HEK293 (cell line): Measurements from ENCODE around the gene RFLNA.

Experiments
- CTCF ChIA-PET: fragments of 350-600 bp; formaldehyde crosslinking; extraction: SDS; loops from one replicate; lab custom pipeline; 2021; ENCODE audit warnings: antibody characterized with exemption; lab: Yijun Ruan, JAX
- POLR2A ChIA-PET: fragments of 300-600 bp; formaldehyde crosslinking; extraction: SDS; loops from one replicate; lab custom pipeline; 2020; ENCODE audit warnings: antibody characterized with exemption, inconsistent platforms; lab: Yijun Ruan, JAX
- H3K27ac ChIP-seq: fragments of 200-500 bp; sonication (Bioruptor generic); 2 replicates; pipeline ENCODE4 v1.5.1; 2014; ENCODE audit warnings: low read depth, low read length, control low read depth, inconsistent platforms; ENCODE audit errors: extremely low read depth
- H3K36me3 ChIP-seq, 2 experiments: fragments of 200-500 bp in 1 of 2; sonication (Bioruptor generic) in 1 of 2; 1 replicate in 1 of 2; 2 replicates in 1 of 2; pipeline ENCODE4 v1.5.1; 2014 to 2017; ENCODE audit warnings: inconsistent platforms in 2 of 2, low read length in 2 of 2; ENCODE audit not compliant: control insufficient read depth in 2 of 2, insufficient read depth in 1 of 2
- H3K4me1 ChIP-seq: fragments of 200-500 bp; sonication (Bioruptor generic); 2 replicates; pipeline ENCODE4 v1.5.1; 2014; ENCODE audit warnings: mild to moderate bottlenecking, low read length, inconsistent platforms; ENCODE audit not compliant: control insufficient read depth, insufficient read depth
- H3K4me3 ChIP-seq: 2 replicates; pipeline ENCODE4 v1.5.1; 2011; ENCODE audit warnings: low read depth, mild to moderate bottlenecking, control low read depth, low read length, moderate library complexity
- H3K9me3 ChIP-seq: fragments of 200-500 bp; sonication (Bioruptor generic); 2 replicates; pipeline ENCODE4 v1.5.1; 2014; ENCODE audit warnings: low read depth, low read length, inconsistent platforms; ENCODE audit not compliant: control insufficient read depth, insufficient read depth
- ATF2 ChIP-seq: fragments of 450-650 bp; formaldehyde crosslinking; IDR thresholded peaks from 2 replicates; pipeline ENCODE4 v1.5.1; 2016; ENCODE audit warnings: missing biosample characterization, missing genetic modification characterization, low read depth
- INSM2 ChIP-seq: fragments of 450-650 bp; formaldehyde crosslinking; IDR thresholded peaks from 2 replicates; pipeline ENCODE4 v1.5.1; 2016; ENCODE audit warnings: missing biosample characterization, missing genetic modification characterization
- OSR2 ChIP-seq: fragments of 450-650 bp; formaldehyde crosslinking; IDR thresholded peaks from 2 replicates; pipeline ENCODE4 v1.5.1; 2016; ENCODE audit warnings: missing biosample characterization, missing genetic modification characterization
- PATZ1 ChIP-seq: fragments of 450-650 bp; formaldehyde crosslinking; IDR thresholded peaks from 2 replicates; pipeline ENCODE4 v1.5.1; 2016; ENCODE audit warnings: missing biosample characterization, missing genetic modification characterization
- PRDM10 ChIP-seq: fragments of 450-650 bp; formaldehyde crosslinking; IDR thresholded peaks from 2 replicates; pipeline ENCODE4 v1.5.1; 2016; ENCODE audit warnings: missing biosample characterization, missing genetic modification characterization
- SCRT2 ChIP-seq: fragments of 450-650 bp; formaldehyde crosslinking; IDR thresholded peaks from 2 replicates; pipeline ENCODE4 v1.5.1; 2016; ENCODE audit warnings: missing biosample characterization, missing genetic modification characterization
- ZBTB1 ChIP-seq: fragments of 450-650 bp; formaldehyde crosslinking; IDR thresholded peaks from 2 replicates; pipeline ENCODE4 v1.5.1; 2016; ENCODE audit warnings: missing biosample characterization, missing genetic modification characterization
- ZBTB8A ChIP-seq: fragments of 450-650 bp; formaldehyde crosslinking; IDR thresholded peaks from 2 replicates; pipeline ENCODE4 v1.5.1; 2016; ENCODE audit warnings: missing biosample characterization, missing genetic modification characterization
- ZNF155 ChIP-seq: fragments of 450-650 bp; formaldehyde crosslinking; IDR thresholded peaks from 2 replicates; pipeline ENCODE4 v1.5.1; 2016; ENCODE audit warnings: missing biosample characterization, missing genetic modification characterization
- ZNF239 ChIP-seq: fragments of 450-650 bp; formaldehyde crosslinking; IDR thresholded peaks from 2 replicates; pipeline ENCODE4 v1.5.1; 2016; ENCODE audit warnings: missing biosample characterization, missing genetic modification characterization
- ZNF280D ChIP-seq: fragments of 450-650 bp; formaldehyde crosslinking; IDR thresholded peaks from 2 replicates; pipeline ENCODE4 v1.5.1; 2016; ENCODE audit warnings: missing biosample characterization, missing genetic modification characterization
- ZNF449 ChIP-seq: fragments of 450-650 bp; formaldehyde crosslinking; IDR thresholded peaks from 2 replicates; pipeline ENCODE4 v1.5.1; 2017; ENCODE audit warnings: missing biosample characterization, mild to moderate bottlenecking, missing genetic modification characterization, moderate library complexity
- ZNF473 ChIP-seq: fragments of 450-650 bp; formaldehyde crosslinking; IDR thresholded peaks from 2 replicates; pipeline ENCODE4 v1.5.1; 2017; ENCODE audit warnings: missing biosample characterization, missing genetic modification characterization
- ZNF48 ChIP-seq: fragments of 450-650 bp; formaldehyde crosslinking; IDR thresholded peaks from 2 replicates; pipeline ENCODE4 v1.5.1; 2016; ENCODE audit warnings: missing biosample characterization, missing genetic modification characterization
- ZNF518A ChIP-seq: fragments of 450-650 bp; formaldehyde crosslinking; conservative IDR thresholded peaks from 2 replicates; pipeline ENCODE4 v1.5.1; 2016; ENCODE audit warnings: low read depth, missing biosample characterization, missing genetic modification characterization
- ZNF692 ChIP-seq: fragments of 450-650 bp; formaldehyde crosslinking; IDR thresholded peaks from 2 replicates; pipeline ENCODE4 v1.5.1; 2016; ENCODE audit warnings: missing biosample characterization, missing genetic modification characterization

RFLNA gene

GRCh38 chr12:124273630-124274029, 21.3 kb upstream of the RFLNA start:
- ChIA-PET CTCF (interaction anchor here (0.6 to 1.2 kb wide), 5 partner anchors 9 to 514 kb away, joined by 3 read pairs; no protein-coding TSS in a partner anchor), POLR2A (no interaction called here)
- Histone ChIP-seq H3K9me3 (no peaks in the 10 kb centered on the region), H3K4me1 (no peaks in the 10 kb centered on the region), H3K36me3 (no peaks in the 10 kb centered on the region), H3K4me3 (no peak overlapping the region), H3K27ac (peak overlapping the region; percentile 44; the same call in 1 of the 2 replicates)
- TF ChIP-seq INSM2 (tag by site-specific recombination): no peak
- no peak for TF ChIP-seq OSR2 (tag by site-specific recombination)
- no peak for TF ChIP-seq ZNF280D (tag by site-specific recombination)
- 0 out of 2 replicates have a peak, but pooled peaks have one; percentile 29 for TF ChIP-seq PATZ1 (tag by site-specific recombination)
- TF ChIP-seq ZNF48: no peak
- TF ChIP-seq ZNF473 (tag by site-specific recombination): no peak
- TF ChIP-seq ZNF239 (tag by site-specific recombination): no peak
- peak; percentile 42 for TF ChIP-seq ZNF518A
- TF ChIP-seq ZNF155: no peak
- TF ChIP-seq ZNF692 (tag by site-specific recombination): 0 out of 2 replicates have a peak, but pooled peaks have one; percentile 42
- peak; percentile 17; the same call in 1 of the 2 replicates for TF ChIP-seq PRDM10 (tag by site-specific recombination)
- no peak for TF ChIP-seq ZBTB1 (tag by site-specific recombination)
- no peak for TF ChIP-seq ZBTB8A
- TF ChIP-seq ZNF449 (tag by site-specific recombination): peak; percentile 63; the same call in 1 of the 2 replicates
- TF ChIP-seq ATF2 (tag by site-specific recombination): 0 out of 2 replicates have a peak, but pooled peaks have one; percentile 33
- TF ChIP-seq SCRT2 (tag by site-specific recombination): peak; percentile 96
